Aorta (tissue), 5 donors: ENCODE results near the gene TSPAN11. TPM values are rescaled to one million over a fixed set of nuclear protein-coding genes. Genes with fewer than 3 reads are reported as not detected.

Source experiments
- ATAC-seq: fragments of 200-7000 bp; cut with Tn5 transposase; one replicate; pipeline ENCODE4 v1.9.1; 2022; ENCODE audit warnings: moderate library complexity; ENCODE audit not compliant: low FRiP score
- DNase-seq, 2 donors: peaks; one replicate each; pipeline ENCODE4 v3.0.0-alpha.2; 2020
- H3K27ac ChIP-seq, 2 donors: one replicate each; pipeline ENCODE4 v1.5.1; 2013; ENCODE audit warnings: low read length in 2 of 2, mild to moderate bottlenecking in 2 of 2, moderate library complexity in 2 of 2, control low read depth in 1 of 2, inconsistent platforms in 1 of 2, low read depth in 1 of 2
- H3K27me3 ChIP-seq, 2 donors: one replicate each; pipeline ENCODE4 v1.6.1; 2013; ENCODE audit warnings: control low read depth in 1 of 2, low read length in 1 of 2, mild to moderate bottlenecking in 1 of 2, moderate library complexity in 1 of 2; ENCODE audit not compliant: insufficient read depth in 2 of 2, control insufficient read depth in 1 of 2
- H3K36me3 ChIP-seq, 2 donors: one replicate each; pipeline ENCODE4 v1.6.1; 2013; ENCODE audit warnings: control low read depth in 1 of 2, low read length in 1 of 2, mild to moderate bottlenecking in 1 of 2; ENCODE audit not compliant: insufficient read depth in 2 of 2, control insufficient read depth in 1 of 2
- H3K4me1 ChIP-seq, 2 donors: one replicate each; pipeline ENCODE4 v1.6.1; 2013; ENCODE audit warnings: low read length in 2 of 2, control low read depth in 1 of 2, mild to moderate bottlenecking in 1 of 2, moderate library complexity in 1 of 2; ENCODE audit not compliant: insufficient read depth in 2 of 2, control insufficient read depth in 1 of 2
- H3K4me3 ChIP-seq, 2 donors: one replicate each; pipeline ENCODE4 v1.5.1; 2013; ENCODE audit warnings: low read length in 2 of 2, control low read depth in 1 of 2, mild to moderate bottlenecking in 1 of 2
- H3K9me3 ChIP-seq: one replicate; pipeline ENCODE4 v1.6.1; 2013; ENCODE audit warnings: mild to moderate bottlenecking, low read length; ENCODE audit not compliant: control insufficient read depth
- WGBS, 2 donors: extraction: QIAGEN DNeasy Blood & Tissue Kit; methylation state at CpG; one replicate each; pipeline ENCODE4 v1.1.7; 2013; 5-methylcytosine and 5-hydroxymethylcytosine counted together
- intact Hi-C, 2 donors: fragments of 100-400 bp; cut with DNase I; formaldehyde crosslinking; loops; one replicate each; pipeline versions ENCODE4 v1.14.2 to v1.15.0; 2022
- polyA plus RNA-seq, 2 donors: library from polyadenylated mRNA; stranded (reverse); fragments of 200-250 nt; gene quantifications; one replicate each; pipeline ENCODE4 v1.2.3, GENCODE V29; 2013
- total RNA-seq, 2 donors: library from RNA; stranded (reverse); fragmentation: NEBNext Ultra II Directional; extraction: Animal tissue kit (Norgen Biotek cat#: 25700); gene quantifications; one replicate each; pipeline ENCODE4 v1.2.1, GENCODE V29; 2021
- donor health status: healthy with polysubstance abuse.
- donor health status: Bipolar disorder and iron deficiency.
- donor health status: DM: no; HTN: no; CAD: no.
- donor health status: DM: no; HTN: no; CAD: no.
- donor health status: DM: yes; HTN: yes; CAD: no.

TSPAN11 gene
- total and polyA plus RNA-seq, 4 donors, result 0.03 to 14.1 (median 2.8) TPM; not detected in 1

- no peaks in the 10 kb centered on the region for H3K9me3 ChIP-seq
- no peak for ATAC-seq
- intact Hi-C loops, result no loop called here
- H3K4me3 ChIP-seq, result no peak overlapping the region
- H3K36me3 ChIP-seq, result no peaks in the 10 kb centered on the region
- H3K27me3 ChIP-seq, result no peaks in the 10 kb centered on the region
- peak in 1 of 2 donors; percentile 60 for DNase-seq
- no peaks in the 10 kb centered on the region for H3K4me1 ChIP-seq
- no peak overlapping the region for H3K27ac ChIP-seq
- 93 to 94% methylated on average over 7 of the region's 7 CpGs for WGBS, 2 donors
Observed at GRCh38 chr12:31003861-31004640, 77.5 kb downstream of the TSPAN11 start.

DNA sequence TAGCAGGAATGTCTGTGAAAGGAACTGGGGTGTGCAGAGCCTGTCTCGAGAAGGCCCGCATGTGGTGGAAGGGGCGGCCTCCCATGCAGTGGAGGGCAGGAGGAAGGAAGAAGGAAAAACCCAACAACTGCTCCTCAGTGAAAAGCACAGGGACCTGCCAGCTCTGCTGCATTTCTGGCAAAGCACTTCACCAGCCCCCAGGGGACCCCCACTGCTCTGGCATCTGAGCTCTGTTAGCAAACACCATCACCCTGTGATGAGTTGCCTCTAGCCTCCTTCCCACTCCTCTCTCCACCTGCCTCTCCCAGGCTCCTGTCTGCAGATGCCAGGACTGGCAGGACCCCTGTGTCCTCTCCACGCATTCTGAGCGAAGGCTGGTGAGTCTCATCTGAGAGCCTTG lies 78.1 kb downstream of the TSPAN11 start:
- intact Hi-C loops, result no loop called here
- no peaks in the 10 kb centered on the region for H3K36me3 ChIP-seq
- H3K4me3 ChIP-seq, result no peak overlapping the region
- ATAC-seq (no peak), DNase-seq (no peak)
- no peaks in the 10 kb centered on the region for H3K4me1 ChIP-seq
- no peaks in the 10 kb centered on the region for H3K9me3 ChIP-seq
- no peaks in the 10 kb centered on the region for H3K27me3 ChIP-seq
- H3K27ac ChIP-seq, result no peak overlapping the region
- 85 to 86% methylated on average over 5 of the region's 5 CpGs for WGBS, 2 donors

GRCh38 chr12:31005256-31005943 lies 78.9 kb downstream of the TSPAN11 start:
- DNase-seq (no peak), ATAC-seq (no peak)
- Histone ChIP-seq H3K9me3 (no peaks in the 10 kb centered on the region), H3K27me3 (no peaks in the 10 kb centered on the region), H3K27ac (no peak overlapping the region), H3K4me3 (no peak overlapping the region), H3K36me3 (no peaks in the 10 kb centered on the region), H3K4me1 (no peaks in the 10 kb centered on the region)
- intact Hi-C loops, result no loop called here
- WGBS, 2 donors, result 92 to 94% methylated on average over 15 of the region's 15 CpGs

DNA sequence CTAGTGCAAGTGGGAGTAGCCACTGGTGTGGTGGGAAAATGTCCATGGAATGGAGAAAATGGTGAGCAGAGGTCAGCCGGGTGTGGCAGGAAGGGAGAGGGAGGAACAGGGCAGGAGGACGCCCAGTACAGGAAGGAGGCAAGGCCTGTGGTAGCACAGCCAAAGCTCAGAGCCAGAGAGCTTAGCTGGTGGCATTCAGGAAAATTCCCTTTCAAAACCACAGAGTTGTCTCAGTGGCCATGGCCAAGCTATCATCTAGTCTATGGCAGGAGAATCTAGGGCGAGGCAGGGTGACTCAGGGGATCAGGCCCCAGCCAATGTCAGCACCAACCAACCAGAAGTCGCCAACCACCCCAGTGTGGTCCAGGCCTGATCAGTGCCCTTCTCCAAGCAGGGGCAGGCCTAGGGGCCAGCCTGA lies 79.4 kb downstream of the TSPAN11 start:
- no peak for DNase-seq
- H3K27ac ChIP-seq, result no peak overlapping the region
- H3K27me3 ChIP-seq, result no peaks in the 10 kb centered on the region
- no peak for ATAC-seq
- no peaks in the 10 kb centered on the region for H3K36me3 ChIP-seq
- no peak overlapping the region for H3K4me3 ChIP-seq
- intact Hi-C loops, result no loop called here
- no peaks in the 10 kb centered on the region for H3K4me1 ChIP-seq
- no peaks in the 10 kb centered on the region for H3K9me3 ChIP-seq
- 84 to 89% methylated on average over 4 of the region's 4 CpGs for WGBS, 2 donors

DNA sequence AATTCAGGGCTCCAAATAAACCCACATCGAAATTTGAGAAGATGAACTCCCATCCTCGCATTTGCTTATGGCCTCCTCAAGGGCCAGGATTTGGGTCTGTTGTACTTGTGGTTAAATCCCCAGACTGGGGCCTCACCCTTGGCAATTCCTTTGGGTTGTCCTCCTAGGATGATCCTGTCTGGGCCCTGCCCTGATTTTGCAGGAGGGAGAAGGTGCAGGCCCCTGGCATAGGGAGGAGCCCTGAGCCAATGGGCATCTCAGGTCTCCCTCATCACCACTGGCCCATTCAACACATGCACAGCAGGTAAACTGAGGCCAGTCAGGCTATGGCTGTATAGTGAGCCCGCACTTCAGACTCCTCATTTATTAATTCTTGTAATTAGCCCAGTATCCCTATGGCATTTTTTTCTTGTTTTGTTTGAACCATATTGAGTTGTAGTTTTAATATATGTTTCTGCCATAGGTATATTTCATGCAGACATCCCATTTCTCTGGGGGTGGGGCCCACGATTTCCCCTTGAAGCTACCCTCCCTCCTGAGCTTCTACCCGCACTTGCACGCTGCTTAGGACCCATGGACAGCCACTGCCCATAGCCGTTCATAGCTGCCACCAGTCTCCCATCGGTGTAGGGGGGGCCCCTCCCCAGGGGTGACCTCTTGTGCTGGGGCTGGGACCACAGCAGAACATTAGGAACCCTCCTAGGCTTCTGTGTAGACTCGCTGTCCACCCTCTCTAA lies 80.0 kb downstream of the TSPAN11 start:
- no peak for DNase-seq
- 90 to 91% methylated on average over 9 of the region's 9 CpGs for WGBS, 2 donors

DNA sequence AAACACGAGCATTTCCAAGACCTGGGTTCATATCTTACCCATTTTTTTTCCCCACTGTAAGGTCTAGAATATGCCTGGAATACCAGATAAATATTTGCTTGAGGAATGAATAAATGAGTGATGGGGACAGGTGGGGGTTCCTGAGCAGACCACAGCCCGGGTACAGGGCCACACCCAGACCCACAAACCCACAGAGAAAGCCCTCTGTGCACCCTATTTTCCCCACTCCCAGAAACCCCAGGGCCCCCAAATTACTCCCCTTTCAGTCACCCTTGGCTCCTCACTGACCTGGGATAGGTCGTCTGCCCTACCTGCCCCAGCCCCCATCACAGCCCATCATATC lies 80.6 kb downstream of the TSPAN11 start:
- DNase-seq (no peak), ATAC-seq (no peak)
- H3K4me1 ChIP-seq, result no peaks in the 10 kb centered on the region
- 79% methylated on average over 3 of the region's 3 CpGs for WGBS, 2 donors
- no peak overlapping the region for H3K27ac ChIP-seq
- intact Hi-C loops, result no loop called here
- H3K4me3 ChIP-seq, result no peak overlapping the region
- H3K9me3 ChIP-seq, result no peaks in the 10 kb centered on the region
- H3K36me3 ChIP-seq, result no peaks in the 10 kb centered on the region
- no peaks in the 10 kb centered on the region for H3K27me3 ChIP-seq

More for the DNA sequence above, 80.0 kb downstream of the TSPAN11 start:
- no peak overlapping the region for H3K4me3 ChIP-seq
- H3K9me3 ChIP-seq, result no peaks in the 10 kb centered on the region
- H3K4me1 ChIP-seq, result no peaks in the 10 kb centered on the region
- intact Hi-C loops, result no loop called here
- H3K27ac ChIP-seq, result no peak overlapping the region
- no peak for ATAC-seq
- no peaks in the 10 kb centered on the region for H3K27me3 ChIP-seq
- H3K36me3 ChIP-seq, result no peaks in the 10 kb centered on the region

- no peaks in the 10 kb centered on the region for H3K36me3 ChIP-seq
- H3K4me1 ChIP-seq, result no peaks in the 10 kb centered on the region
- WGBS, 2 donors, result 67 to 70% methylated on average over 5 of the region's 5 CpGs
- intact Hi-C loops, result no loop called here
- no peak for ATAC-seq
- H3K4me3 ChIP-seq, result no peak overlapping the region
- no peaks in the 10 kb centered on the region for H3K9me3 ChIP-seq
- no peak overlapping the region for H3K27ac ChIP-seq
- no peak for DNase-seq
- H3K27me3 ChIP-seq, result no peaks in the 10 kb centered on the region
Observed at GRCh38 chr12:31007636-31008175, 81.2 kb downstream of the TSPAN11 start.

DNA sequence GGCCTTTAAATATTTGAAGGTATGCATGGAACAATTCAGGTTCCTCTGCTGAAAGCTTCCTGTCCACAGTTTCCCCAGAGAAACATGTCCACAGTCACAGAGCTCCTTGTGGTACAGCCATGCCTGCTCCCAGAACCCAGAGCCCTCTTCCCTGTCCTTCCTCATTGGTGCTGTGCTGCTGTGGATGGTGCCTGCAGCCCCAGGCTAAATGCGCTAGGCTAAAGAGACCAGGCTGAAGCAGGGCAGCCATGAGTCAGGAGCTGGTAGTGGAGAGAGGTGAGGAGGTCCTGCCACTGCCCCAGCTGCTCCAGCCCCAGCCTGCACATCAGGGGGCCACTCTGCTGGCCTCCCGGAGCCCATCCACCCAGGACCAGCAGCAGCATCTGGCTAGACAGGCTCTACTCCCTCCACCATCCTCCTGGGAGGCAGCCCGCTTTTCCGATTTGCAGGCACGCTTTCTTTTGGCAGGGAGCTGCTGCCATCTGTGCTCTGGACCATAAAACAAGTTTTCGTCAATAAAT lies 81.8 kb downstream of the TSPAN11 start:
- Histone ChIP-seq H3K27me3 (no peaks in the 10 kb centered on the region), H3K9me3 (no peaks in the 10 kb centered on the region), H3K4me1 (no peaks in the 10 kb centered on the region), H3K36me3 (no peaks in the 10 kb centered on the region), H3K27ac (no peak overlapping the region), H3K4me3 (no peak overlapping the region)
- intact Hi-C loops, result no loop called here
- ATAC-seq, result no peak
- no peak for DNase-seq
- 77 to 78% methylated on average over 6 of the region's 6 CpGs for WGBS, 2 donors
